Right renal pelvis (tissue), 4 donors: ENCODE data around the gene SMYD3. TPM values are rescaled to one million over a fixed set of nuclear protein-coding genes. Genes with fewer than 3 reads are reported as not detected.
"Not testable (repeated sequence)": the region's sequence is repeated elsewhere in the genome, so short reads cannot be mapped to it uniquely, and the experiment has no call there.

Source experiments
- DNase-seq, 4 donors: peaks; one replicate each; pipeline ENCODE4 v3.0.0-alpha.2; 2013; ENCODE audit warnings: low read depth in 4 of 4, low spot score in 3 of 4, missing footprints in 1 of 4
- polyA plus RNA-seq, 4 donors: library from polyadenylated mRNA; unstranded; fragments of 120-200 nt; gene quantifications; one replicate each; pipeline ENCODE4 v1.2.1, GENCODE V29; 2013; ENCODE audit not compliant: insufficient read length in 4 of 4

SMYD3 gene
- polyA plus RNA-seq, 4 donors, result 25.1 to 36.1 (median 27.5) TPM

DNA sequence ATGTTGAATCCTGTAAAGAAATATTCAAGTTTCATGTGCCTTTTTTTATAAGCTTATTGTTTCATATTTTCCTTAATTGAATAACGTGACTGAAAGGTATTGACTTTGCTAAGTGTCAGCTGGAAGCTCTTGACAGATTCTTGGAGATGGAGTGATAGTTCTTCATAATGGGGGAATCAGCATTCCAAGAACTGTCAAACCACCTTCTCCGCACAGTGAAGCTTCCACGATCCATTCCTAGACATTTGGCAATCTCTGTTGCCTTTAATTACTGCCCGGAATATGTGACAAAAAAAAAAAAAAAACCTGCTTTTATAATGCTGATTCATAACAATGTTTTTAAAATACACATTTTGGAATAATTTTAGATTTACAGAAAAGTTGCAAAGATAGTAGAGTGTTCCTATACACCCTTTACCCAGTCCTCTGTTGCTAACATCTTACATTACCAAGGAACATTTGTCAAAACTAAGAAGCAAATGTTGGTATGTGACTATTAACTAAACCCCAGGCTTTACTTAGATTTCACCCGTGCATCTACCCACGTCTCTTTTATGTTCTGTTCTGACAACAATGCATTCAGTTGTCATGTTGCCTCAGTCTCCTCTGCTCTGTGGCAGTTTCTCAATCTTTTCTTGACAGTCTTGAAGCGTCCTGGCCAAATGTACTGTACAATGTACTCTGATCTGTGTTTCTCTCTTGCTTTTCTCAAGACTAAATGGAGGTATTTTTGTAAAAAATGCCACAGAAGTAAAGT, 674.1 kb downstream of the SMYD3 start:
- no peak for DNase-seq

DNA sequence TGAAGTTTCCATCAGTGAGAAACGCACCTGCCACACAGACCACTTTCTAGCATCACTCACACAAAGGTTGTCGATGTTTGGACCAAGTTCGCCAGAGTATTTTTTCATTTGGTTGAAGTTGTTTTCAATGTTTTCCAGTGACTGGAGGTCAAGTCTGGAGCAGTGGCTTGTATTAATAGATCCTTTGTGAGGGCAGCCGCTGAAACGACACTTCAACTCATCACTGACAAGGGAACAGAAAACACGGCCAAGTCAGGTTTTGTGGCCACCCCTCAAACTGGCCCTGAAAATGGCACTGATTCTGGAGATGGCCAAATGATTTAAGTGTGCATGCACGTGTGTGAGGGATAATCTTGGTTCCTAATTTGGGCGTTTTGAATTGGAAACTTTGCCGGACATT, 675.6 kb downstream of the SMYD3 start:
- no peak for DNase-seq

DNA sequence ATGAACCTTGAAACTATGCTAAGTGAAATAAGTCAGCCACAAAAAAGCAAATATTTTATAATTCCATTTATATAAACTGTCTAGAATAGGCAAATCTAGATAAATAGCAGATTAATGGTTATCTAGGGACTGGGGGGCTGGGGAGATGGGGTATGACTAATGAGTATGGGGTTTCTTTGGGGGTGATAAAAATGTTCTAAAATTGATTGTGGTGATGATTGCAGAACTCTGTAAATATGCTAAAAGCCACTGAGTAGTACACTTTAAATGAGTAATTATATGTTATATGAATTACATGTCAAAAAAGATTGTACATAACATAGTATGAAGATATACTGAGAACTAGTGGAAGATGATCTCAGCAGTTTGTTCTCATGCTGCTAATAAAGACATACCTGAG, 677.3 kb downstream of the SMYD3 start:
- no peak for DNase-seq

DNA sequence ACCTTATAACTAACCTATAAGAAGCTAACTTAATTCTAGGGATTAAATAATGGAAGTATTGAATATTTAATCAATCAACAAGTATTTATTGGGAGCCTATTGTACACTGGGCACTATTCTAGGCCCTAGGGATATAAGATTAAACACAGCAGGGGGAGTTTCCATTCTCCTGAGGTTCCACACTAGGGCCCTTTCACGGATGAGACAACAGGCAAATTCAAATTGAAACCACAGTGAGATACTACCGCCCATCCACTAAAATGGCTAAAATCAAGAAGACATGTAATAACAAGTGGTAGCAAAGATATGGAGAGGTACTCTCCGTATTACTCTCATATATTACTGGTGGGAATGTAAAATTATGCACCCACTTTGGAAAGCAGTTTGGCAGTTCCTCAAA, 677.9 kb downstream of the SMYD3 start:
- DNase-seq, result no peak

DNA sequence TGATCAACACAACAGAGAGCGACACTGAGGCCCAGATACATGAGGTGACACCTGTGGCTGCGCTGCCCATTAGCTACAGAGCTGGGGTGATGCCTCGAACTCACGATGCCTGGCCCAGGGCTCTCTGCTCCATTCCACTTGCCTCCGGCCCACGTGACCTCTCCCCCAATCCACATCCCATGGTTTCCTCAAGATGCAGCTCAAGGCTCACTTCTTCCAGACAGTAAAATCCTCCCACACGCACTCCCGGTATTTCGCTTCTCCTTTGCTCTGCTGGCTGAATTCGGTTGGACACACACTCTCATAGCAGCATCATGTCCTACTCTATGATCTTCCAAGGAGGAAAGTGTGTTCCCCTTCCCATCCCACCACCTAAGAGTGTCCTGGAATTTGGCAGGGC, 679.8 kb downstream of the SMYD3 start:
- no peak for DNase-seq

DNA sequence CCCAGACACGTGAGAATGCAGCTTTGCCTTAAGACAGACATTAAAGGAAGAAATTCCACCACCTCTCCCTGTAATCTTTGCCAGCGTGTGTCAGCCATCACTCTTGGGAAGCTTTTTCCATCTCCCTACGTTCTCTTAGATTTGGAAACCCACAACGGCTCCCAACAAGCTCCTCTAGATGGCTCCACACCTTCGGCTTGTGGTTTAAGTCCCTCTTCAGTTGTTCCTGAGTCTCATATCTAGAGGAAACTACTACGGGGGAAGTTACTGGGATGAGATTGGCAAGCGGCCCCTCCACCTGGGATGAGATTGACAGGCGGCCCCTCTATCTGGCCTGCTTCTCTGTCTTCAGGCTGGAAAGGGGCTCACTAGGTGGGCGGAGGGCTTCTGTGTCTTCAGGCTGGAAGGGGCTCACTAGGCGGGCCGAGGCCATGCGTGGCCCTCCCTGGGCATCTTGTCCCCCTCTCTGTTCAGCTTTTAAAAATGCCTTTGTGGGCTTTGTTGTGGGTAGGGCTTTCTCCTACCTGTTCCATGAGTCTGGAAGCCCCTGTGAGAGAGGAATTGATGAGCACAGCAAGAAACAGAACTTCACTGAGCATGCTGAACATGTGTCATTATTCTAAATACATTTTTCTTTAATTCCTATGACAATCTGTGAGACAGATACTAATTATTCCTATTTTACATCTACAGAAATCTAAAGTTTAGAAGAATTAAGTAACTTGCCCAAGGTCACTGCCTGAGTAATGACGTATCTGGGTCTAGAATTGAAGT, 681.8 kb downstream of the SMYD3 start:
- DNase-seq, result no peak

DNA sequence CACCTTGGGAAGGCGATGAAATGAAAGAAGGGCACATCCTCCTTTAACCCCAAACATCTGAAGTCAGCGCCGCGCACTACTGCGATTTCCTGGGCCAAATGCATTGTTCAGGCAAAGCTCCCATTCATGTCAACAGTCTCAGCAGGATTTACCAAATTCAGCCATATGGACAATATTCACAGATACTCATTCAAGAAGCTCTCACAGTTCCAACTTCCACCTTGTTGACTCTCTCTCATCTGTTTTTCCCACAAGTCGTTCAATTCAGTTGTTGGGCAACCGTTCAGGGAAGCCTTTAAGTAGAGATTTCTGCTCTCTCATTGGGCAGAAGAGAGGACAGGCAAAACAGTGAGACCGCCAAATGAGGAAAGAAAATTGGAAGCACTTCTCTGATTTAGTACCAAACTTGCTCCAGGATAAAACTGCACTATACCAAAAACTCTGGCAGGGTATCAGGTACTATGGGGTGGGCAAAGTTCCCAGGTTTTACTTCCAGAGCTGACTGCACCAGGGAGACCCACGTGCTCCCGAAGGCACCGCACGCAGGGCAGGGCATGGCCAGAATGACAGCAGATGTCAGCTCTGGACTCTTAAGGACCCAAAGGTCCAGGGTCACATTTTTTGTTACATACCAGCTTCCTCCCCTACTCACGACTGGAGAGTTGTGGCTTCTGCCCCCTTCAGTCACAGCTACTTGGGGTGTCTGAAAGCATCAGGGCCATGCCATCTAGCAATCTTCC, 683.5 kb downstream of the SMYD3 start:
- no peak for DNase-seq

DNA sequence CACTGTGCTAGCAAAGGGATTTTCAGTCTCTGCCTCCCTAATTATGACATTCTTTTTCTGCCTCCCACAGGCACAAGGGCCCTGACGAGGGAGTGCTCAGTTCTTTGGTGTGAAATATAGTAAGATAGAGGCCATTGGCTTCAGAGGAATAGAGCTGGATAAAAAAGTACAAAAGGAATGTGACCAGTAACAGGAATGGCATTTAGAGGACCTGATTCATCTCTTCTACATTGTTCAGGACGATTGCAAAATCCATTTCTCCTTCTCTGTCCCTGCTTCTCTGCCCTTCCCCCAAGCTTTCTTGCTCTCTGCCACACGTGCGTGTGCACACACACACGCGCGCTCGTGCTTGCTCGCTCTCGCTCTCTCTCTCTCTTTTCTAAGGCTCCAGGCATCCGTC, 684.1 kb downstream of the SMYD3 start:
- DNase-seq, result no peak

DNA sequence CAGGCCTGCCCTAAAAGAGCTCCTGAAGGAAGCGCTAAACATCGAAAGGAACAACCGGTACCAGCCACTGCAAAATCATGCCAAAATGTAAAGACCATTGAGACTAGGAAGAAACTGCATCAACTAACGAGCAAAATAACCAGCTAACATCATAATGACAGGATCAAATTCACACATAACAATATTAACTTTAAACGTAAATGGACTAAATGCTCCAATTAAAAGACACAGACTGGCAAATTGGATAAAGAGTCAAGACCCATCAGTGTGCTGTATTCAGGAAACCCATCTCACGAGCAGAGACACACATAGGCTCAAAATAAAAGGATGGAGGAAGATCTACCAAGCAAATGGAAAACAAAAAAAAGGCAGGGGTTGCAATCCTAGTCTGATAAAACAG, 688.7 kb downstream of the SMYD3 start:
- DNase-seq, result not testable (repeated sequence)

DNA sequence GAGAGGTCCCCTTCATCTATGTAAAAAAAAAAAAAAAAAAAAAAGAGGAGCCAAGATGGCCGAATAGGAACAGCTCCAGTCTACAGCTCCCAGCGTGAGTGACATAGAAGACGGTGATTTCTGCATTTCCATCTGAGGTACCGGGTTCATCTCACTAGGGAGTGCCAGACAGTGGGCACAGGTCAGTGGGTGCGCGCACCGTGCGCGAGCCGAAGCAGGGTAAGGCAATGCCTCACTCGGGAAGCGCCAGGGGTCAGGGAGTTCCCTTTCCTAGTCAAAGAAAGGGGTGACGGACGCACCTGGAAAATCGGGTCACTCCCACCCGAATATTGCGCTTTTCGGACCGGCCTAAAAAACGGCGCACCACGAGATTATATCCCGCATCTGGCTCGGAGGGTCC, 690.6 kb downstream of the SMYD3 start:
- not testable (repeated sequence) for DNase-seq

DNA sequence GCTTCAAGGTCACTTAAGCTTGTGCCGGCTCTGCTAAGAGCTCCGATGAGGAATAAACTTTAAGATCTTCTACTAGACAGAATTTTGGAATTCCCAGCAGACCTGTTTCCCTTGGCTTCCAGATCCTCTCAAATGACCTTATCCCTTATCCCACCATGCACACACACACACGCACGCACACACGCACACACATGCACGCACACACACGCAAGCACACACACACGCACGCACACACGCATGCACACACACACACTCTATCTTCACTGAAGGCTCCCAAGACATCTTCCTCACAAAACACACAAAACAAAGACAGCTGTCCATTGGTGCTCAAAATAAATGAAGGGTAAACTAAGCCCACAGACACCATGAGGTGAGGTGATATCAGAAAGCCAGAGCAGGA, 692.4 kb downstream of the SMYD3 start:
- no peak for DNase-seq

DNA sequence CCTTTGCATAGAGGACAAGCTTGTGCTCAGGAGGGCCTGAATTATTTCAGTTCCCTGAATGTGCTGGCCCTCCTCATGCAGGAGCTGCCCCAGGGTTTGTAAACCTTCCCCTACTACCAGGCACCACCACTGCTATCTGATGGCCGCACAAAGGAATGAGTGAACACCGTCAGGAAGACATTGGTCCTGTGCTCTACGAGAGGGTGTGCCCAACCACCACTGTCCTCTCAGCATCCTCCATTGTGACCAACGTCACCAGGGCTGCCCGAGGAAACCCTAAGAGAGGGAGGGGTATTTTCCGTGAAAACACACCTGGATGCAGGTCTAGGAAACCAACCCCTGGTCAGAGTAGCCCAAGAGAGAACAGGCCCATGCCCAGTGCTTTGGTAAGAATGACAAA, 694.8 kb downstream of the SMYD3 start:
- no peak for DNase-seq

DNA sequence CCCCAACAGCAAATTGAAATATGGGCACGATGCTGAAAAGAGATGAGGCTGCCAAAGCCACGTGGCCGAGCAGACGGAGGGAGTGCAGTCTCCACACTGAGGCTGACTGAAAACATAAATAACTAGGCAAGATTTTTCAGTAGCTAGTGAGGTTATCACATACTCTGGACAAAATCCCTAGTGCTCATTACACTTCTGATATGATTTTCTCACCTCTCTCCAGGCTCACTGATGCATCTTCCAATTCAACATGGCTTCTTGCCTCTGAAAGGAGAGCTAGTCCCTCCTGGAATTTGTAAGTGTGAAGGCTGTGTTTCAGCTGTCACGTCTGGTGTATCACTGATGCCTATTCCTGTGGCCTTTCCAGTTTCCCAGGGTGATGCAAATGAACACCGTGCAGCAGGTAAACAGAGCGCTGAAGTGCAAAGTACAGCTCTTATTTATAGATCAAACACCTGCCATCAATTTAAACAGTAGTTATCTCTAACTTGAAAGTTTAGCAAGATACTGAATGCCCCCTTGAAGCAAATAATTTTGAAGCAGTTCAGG, 696.2 kb downstream of the SMYD3 start:
- DNase-seq, result no peak

DNA sequence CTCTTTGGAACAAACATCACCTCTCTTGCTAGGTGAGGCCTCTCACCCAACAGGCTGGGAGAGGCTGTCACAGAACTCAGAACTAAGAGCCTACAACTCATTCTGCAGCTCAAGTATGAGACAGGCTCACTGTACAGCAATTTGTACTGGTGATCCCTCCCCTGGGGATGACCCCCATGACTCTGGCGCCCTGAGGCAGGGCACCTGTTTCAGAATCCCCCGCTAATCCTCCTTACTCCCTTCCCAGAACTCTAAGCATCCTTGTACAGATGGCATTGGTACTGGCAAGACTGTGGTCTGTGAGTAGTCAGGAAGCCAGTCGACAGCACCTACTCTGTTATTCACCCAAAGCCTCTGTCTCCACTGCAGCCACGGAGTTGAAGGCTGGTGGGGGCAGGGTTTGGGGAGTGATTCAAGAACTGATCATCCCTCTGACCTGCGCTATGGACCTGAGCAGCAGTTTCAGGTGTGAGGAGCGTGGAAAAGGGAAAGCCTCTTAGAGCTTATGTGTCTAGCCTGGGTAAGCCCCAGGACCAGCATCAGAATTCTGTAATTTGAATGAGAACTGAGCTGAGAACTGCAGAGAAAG, 696.8 kb downstream of the SMYD3 start:
- no peak for DNase-seq

DNA sequence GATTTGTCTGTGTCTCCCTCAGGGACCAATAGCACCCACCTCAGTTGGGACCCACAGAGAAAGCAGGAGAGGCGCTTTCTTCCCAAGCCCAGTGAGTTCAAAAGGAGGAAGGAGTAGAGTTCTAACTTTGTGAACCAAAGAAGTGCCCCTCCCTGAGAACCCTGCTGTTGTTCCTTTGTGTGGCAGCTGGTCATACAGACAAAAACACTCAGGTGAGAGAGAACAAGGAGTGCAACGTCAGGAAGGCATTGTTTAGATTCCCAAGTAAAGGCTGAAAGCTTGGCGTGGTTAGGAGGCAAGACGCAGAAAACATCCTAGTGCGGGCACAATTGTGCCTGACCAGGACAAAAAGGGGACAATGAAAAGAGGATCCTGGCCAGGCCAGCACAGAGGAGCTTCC, 697.7 kb downstream of the SMYD3 start:
- no peak for DNase-seq

DNA sequence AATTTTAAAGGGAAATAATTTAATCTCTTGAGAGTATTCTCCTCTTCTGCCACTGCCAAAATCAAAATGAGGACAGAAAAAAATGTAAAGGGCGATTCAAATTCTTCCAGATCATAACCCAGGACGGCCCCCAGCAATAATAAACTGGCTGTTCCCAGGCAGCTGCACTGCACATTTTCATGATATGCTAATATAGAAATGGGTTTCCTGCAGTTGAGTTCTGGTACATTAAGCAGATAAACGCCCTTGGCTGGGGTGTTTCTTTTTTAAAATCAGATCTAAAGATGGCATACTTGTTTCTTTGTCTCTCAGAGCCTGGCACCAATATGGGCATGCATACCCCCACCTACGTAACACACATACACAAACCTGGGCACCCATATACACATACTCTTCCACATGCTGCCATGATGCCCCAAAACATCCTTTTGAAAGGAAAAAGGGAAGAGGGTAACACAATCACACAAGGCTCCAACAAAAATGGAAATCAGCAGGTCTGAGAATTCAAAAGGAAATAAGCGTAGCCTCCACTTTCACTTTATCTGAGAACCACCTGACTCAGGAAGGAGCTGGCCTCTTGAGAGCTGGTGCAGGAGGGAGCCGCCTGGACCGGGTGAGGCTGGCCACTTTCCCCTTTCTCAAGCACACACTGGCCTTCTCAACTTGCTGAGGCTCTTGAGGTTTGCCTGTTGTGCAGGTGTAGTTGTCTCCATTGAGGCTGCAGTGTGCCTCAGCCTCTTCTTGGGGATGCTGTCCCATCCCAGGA, 698.9 kb downstream of the SMYD3 start:
- no peak for DNase-seq

DNA sequence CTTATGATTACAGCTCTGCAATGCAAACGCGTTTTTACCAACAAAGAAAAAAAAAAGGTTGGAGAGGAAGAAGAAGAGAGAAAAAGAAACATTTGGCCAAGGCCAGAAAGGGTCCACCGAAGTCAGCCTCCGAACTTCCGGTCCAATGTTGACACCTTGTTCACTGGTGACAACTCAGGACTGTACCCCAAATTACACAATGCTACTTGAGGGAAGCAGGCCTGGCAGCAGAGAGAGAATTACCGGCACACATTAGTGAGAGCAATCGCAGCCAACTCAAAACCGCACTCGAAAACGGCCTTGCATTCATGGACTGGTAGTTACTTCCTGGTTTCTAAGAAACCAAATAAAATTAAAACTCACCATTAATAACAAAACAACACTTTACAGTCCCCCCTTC, 699.8 kb downstream of the SMYD3 start:
- no peak for DNase-seq

DNA sequence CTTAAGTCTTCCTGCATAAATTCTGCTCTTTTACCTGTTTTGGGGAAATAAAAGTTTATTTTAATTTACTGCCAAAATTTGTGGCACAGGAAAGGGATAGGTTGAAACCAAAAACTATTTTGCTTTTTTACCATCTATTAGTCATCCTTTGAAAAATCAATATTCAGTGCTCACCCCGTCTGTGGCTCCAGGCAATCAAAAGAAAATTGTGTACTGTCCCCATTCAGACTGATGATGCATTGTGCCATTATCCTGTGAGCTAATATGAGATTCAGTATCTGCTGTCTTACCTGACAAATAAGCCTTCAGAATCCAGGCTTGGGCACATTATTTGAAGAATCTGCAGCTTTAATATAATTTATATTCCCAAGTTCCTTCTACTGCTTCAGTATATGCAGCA, 701.5 kb downstream of the SMYD3 start:
- no peak for DNase-seq

DNA sequence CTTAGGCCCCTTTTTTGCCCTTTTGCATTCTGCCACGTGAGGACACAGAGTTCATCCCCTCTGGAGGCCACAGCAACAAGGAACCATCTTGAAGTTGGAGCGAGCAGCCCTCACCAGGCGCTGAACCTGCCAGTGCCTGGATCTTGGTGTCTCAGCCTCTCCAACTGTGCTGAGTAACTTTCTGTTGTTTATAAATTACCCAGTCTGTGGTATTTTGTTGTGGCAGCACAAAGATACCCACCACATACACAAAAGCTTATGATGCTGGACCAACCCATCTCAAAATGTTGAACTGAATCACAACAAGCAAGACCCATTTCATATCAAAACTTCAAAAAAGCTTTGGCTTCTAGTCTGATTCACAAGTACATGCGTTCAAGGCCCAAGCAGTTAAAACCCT, 702.4 kb downstream of the SMYD3 start:
- no peak for DNase-seq

DNA sequence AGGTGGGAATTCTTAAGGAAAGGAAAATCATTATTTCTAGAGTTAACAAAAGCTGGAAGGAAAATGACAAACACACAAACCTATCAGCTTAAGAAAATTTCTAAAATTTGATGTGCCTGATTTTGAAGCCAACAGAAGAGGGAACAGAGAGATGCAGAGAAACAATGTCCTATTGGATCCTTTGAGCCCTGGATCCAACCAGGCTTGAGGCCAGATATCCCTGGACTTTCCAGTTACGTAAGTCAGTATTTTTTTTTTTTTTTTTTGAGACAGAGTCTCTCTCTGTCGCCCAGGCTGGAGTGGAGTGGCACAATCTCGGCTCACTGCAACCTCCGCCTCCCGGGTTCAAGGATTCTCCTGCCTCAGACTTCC, 703.4 kb downstream of the SMYD3 start:
- DNase-seq, result no peak
